Myocyte (in vitro differentiated cells): ENCODE data around the gene AQP2. TPM values are rescaled to one million over a fixed set of nuclear protein-coding genes. Genes with fewer than 3 reads are reported as not detected.
"Not testable (repeated sequence)": the region's sequence is repeated elsewhere in the genome, so short reads cannot be mapped to it uniquely, and the experiment has no call there.

Source experiments
- DNase-seq: peaks from one replicate; pipeline ENCODE4 v3.0.0-alpha.2; 2012; ENCODE audit warnings: low read depth
- total RNA-seq: library from RNA; depleted of rRNA; stranded (reverse); fragments of >200 nt; gene quantifications from 2 replicates; pipeline ENCODE4 v1.2.3, GENCODE V29; 2014

The AQP2 gene
- total RNA-seq, 1 donor from 2014 or later = not detected

GRCh38 chr12:49984476-49985359, 34.2 kb downstream of the AQP2 start:
- no peak for DNase-seq

- DNase-seq = no peak
Observed at GRCh38 chr12:49985981-49986380, 35.4 kb downstream of the AQP2 start.

GRCh38 chr12:49986476-49986875, 35.9 kb downstream of the AQP2 start:
- not testable (repeated sequence) for DNase-seq

GRCh38 chr12:49987625-49988303, 37.2 kb downstream of the AQP2 start:
- DNase-seq = no peak

- not testable (repeated sequence) for DNase-seq
Observed at GRCh38 chr12:49989400-49989799, 38.9 kb downstream of the AQP2 start.

- no peak for DNase-seq
Observed at GRCh38 chr12:49990273-49990672, 39.7 kb downstream of the AQP2 start.

GRCh38 chr12:49998453-49998852, 47.9 kb downstream of the AQP2 start:
- no peak for DNase-seq

GRCh38 chr12:50003595-50003994, 53.1 kb downstream of the AQP2 start:
- no peak for DNase-seq

GRCh38 chr12:50004696-50005095, 54.2 kb downstream of the AQP2 start:
- no peak for DNase-seq

- no peak for DNase-seq
Observed at GRCh38 chr12:50005175-50005574, 54.6 kb downstream of the AQP2 start.

- DNase-seq = no peak
Observed at GRCh38 chr12:50006280-50006679, 55.7 kb downstream of the AQP2 start.

GRCh38 chr12:50006754-50007442, 56.4 kb downstream of the AQP2 start:
- peak; percentile 41 for DNase-seq

Other genes with a start within 250 kb of the AQP2 start
- 16.7 and 18.8 TPM in 2 replicates for gene FMNL3, start 243.3 kb upstream of the AQP2 start, total RNA-seq
- gene TMBIM6, start 209.2 kb upstream of the AQP2 start, total RNA-seq = 315 and 361 TPM in 2 replicates
- gene NCKAP5L, start 122.3 kb upstream of the AQP2 start, total RNA-seq = 95.7 and 112 TPM in 2 replicates
- 4.3 and 4.9 TPM in 2 replicates for gene BCDIN3D, start 107.6 kb upstream of the AQP2 start, total RNA-seq
- gene FAIM2, start 46.8 kb upstream of the AQP2 start, total RNA-seq = 1.9 and 2.3 TPM in 2 replicates
- gene AQP5, start 11.1 kb downstream of the AQP2 start, total RNA-seq = not detected in 2 replicates
- gene AQP6, start 22.2 kb downstream of the AQP2 start, total RNA-seq = 0.05 TPM in 1 of 2 replicates, not detected in the other
- 9.6 and 12.8 TPM in 2 replicates for gene RACGAP1, start 74.8 kb downstream of the AQP2 start, total RNA-seq
- 4.5 and 8.2 TPM in 2 replicates for gene ASIC1, start 106.9 kb downstream of the AQP2 start, total RNA-seq
- 32.0 and 36.0 TPM in 2 replicates for gene SMARCD1, start 134.6 kb downstream of the AQP2 start, total RNA-seq
- gene GPD1, start 153.3 kb downstream of the AQP2 start, total RNA-seq = 39.9 and 54.1 TPM in 2 replicates
- 34.4 and 40.8 TPM in 2 replicates for gene COX14, start 161.5 kb downstream of the AQP2 start, total RNA-seq
- 21.4 and 25.3 TPM in 2 replicates for gene CERS5, start 216.6 kb downstream of the AQP2 start, total RNA-seq